ENCODE measurements around the gene TP53I11.

The TP53I11 gene

GRCh38 chr11:44950625-44951476, at the start of gene TP53I11:
Gene TP53I11, minus strand, starts transcription at chr11:44950883. Its CDS starts 12,548 bp downstream, at chr11:44938335.
- no peak for FAIRE-seq

GRCh38 chr11:44999068-44999467, 48.4 kb upstream of the TP53I11 start:
- TF ChIP-seq CTCF (IDR thresholded peaks at IDR 0.05; ENCODE audit: insufficient read depth, missing control alignments) = no peak
- FAIRE-seq (no peak), DNase-seq (ENCODE audit: insufficient read length, low spot score) (no peak)

More at GRCh38 chr11:44950625-44951476, at the start of gene TP53I11:
- DNase-seq (ENCODE audit: insufficient read length, low spot score) = peak; percentile 71
- peak; percentile 22 for TF ChIP-seq CTCF (IDR thresholded peaks at IDR 0.05; ENCODE audit: insufficient read depth, missing control alignments)

- no peak for TF ChIP-seq CTCF (IDR thresholded peaks at IDR 0.05; ENCODE audit: insufficient read depth, missing control alignments)
- DNase-seq (ENCODE audit: insufficient read length, low spot score) (no peak), FAIRE-seq (no peak)
These were observed 47.4 kb upstream of the TP53I11 start for GRCh38 chr11:44998051-44998450.

GRCh38 chr11:44997566-44997965, 46.9 kb upstream of the TP53I11 start:
- no peak for TF ChIP-seq CTCF (IDR thresholded peaks at IDR 0.05; ENCODE audit: insufficient read depth, missing control alignments)
- DNase-seq (ENCODE audit: insufficient read length, low spot score) (no peak), FAIRE-seq (peak; percentile 92)

GRCh38 chr11:44994753-44995152, 44.1 kb upstream of the TP53I11 start:
- no peak for TF ChIP-seq CTCF (IDR thresholded peaks at IDR 0.05; ENCODE audit: insufficient read depth, missing control alignments)
- DNase-seq (ENCODE audit: insufficient read length, low spot score) = no peak
- no peak for FAIRE-seq

GRCh38 chr11:44993971-44994704, 43.5 kb upstream of the TP53I11 start:
- no peak for DNase-seq (ENCODE audit: insufficient read length, low spot score)
- TF ChIP-seq CTCF (IDR thresholded peaks at IDR 0.05; ENCODE audit: insufficient read depth, missing control alignments) = no peak
- no peak for FAIRE-seq
